Measurements from ENCODE around the gene DDIAS.

Gene DDIAS

GRCh38 chr11:82972103-82972502, 70.6 kb downstream of the DDIAS start:
- DNase-seq = no peak

- no peak for DNase-seq
These were observed 72.6 kb downstream of the DDIAS start for GRCh38 chr11:82974135-82974534.

- no peak for DNase-seq
These were observed 73.3 kb downstream of the DDIAS start for GRCh38 chr11:82974851-82975250.

- no peak for DNase-seq
These were observed 74.3 kb downstream of the DDIAS start for GRCh38 chr11:82975882-82976281.

- DNase-seq = no peak
These were observed 75.2 kb downstream of the DDIAS start for GRCh38 chr11:82976786-82977185.

GRCh38 chr11:82978422-82979099, 77.0 kb downstream of the DDIAS start:
- DNase-seq = no peak

- DNase-seq = no peak
These were observed 78.3 kb downstream of the DDIAS start for GRCh38 chr11:82979824-82980223.

- no peak for DNase-seq
These were observed 78.8 kb downstream of the DDIAS start for GRCh38 chr11:82980292-82980691.

GRCh38 chr11:82980947-82981346, 79.4 kb downstream of the DDIAS start:
- no peak for DNase-seq

GRCh38 chr11:82981852-82982251, 80.3 kb downstream of the DDIAS start:
- no peak for DNase-seq
